ENCODE data around the gene NOD1.

Gene NOD1

DNA sequence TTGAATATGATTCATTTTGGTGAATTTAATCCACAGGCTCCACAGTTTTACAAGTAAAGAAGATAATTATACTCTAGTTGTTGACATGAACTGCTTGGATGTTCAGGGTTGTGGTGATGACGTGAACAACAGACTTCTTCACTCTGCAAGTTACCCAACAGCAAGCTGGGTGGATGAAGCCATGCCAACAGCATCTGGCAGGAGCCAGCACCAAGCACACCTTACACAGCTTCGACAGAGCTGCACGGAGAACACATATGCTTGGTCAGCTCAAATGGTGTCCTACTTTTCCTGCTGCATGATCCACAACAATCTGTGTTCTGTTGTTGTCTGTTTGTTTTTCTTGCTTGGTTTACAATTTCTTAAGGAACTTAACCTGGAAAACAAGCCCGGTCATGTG lies 9.8 kb downstream of the NOD1 start:
- DNase-seq (ENCODE audit: low read depth) = peak; percentile 90
- peak overlapping the region; percentile 2 for H3K4me3 ChIP-seq (ENCODE audit: low read length)
- TF ChIP-seq, protein P1, sequence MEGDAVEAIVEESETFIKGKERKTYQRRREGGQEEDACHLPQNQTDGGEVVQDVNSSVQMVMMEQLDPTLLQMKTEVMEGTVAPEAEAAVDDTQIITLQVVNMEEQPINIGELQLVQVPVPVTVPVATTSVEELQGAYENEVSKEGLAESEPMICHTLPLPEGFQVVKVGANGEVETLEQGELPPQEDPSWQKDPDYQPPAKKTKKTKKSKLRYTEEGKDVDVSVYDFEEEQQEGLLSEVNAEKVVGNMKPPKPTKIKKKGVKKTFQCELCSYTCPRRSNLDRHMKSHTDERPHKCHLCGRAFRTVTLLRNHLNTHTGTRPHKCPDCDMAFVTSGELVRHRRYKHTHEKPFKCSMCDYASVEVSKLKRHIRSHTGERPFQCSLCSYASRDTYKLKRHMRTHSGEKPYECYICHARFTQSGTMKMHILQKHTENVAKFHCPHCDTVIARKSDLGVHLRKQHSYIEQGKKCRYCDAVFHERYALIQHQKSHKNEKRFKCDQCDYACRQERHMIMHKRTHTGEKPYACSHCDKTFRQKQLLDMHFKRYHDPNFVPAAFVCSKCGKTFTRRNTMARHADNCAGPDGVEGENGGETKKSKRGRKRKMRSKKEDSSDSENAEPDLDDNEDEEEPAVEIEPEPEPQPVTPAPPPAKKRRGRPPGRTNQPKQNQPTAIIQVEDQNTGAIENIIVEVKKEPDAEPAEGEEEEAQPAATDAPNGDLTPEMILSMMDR (conservative IDR thresholded peaks at IDR 0.05; ENCODE audit: low read length) = no peak

DNA sequence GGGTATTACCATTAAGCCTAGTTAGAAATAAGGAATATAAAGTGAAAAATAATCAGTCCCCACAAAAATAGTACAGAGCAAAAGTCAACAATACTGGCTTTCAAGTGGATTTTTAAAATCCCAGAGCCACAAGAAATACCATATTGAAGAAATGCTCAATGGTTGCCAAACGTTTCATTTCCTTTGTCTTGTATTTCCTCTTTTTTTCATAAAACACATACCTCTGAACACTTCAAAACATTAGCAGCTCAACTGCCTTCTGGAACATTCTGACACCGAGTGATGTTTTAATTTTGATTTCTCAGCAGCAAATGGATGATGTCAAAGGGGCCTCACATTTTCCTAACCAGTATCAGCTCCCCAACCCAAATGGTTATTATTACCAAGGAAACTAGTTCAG lies 10.5 kb downstream of the NOD1 start:
- peak; percentile 28 for DNase-seq (ENCODE audit: low read depth)
- no peak overlapping the region for H3K4me3 ChIP-seq (ENCODE audit: low read length)
- TF ChIP-seq, protein P1 (conservative IDR thresholded peaks at IDR 0.05; ENCODE audit: low read length) = no peak

DNA sequence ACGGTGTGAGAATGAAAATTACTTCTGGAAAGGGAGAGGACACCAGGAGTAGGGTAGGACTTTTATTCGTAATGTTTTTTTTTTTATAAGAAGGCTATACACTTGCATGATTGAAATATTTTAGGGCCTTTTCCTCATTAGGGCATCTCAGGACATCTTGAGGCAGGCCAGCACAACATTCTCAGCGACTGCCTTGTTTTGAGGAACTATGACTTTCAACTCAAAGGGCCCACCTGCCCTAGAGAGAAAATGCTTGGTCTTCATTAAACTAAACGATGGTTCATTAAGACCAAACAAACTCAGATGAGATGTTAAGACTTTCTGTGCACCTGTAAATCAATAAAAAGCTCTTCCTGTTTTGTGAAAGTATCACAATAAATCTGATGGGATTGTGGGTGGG lies 11.3 kb downstream of the NOD1 start:
- TF ChIP-seq, protein P1 (conservative IDR thresholded peaks at IDR 0.05; ENCODE audit: low read length) = no peak
- DNase-seq (ENCODE audit: low read depth) = no peak
- no peak overlapping the region for H3K4me3 ChIP-seq (ENCODE audit: low read length)

GRCh38 chr7:30466266-30466665 lies 12.3 kb downstream of the NOD1 start:
- TF ChIP-seq, protein P1 (conservative IDR thresholded peaks at IDR 0.05; ENCODE audit: low read length) = no peak
- DNase-seq (ENCODE audit: low read depth) = peak; percentile 37
- H3K4me3 ChIP-seq (ENCODE audit: low read length) = no peak overlapping the region

GRCh38 chr7:30465811-30466180 lies 12.8 kb downstream of the NOD1 start:
- DNase-seq (ENCODE audit: low read depth) = no peak

DNA sequence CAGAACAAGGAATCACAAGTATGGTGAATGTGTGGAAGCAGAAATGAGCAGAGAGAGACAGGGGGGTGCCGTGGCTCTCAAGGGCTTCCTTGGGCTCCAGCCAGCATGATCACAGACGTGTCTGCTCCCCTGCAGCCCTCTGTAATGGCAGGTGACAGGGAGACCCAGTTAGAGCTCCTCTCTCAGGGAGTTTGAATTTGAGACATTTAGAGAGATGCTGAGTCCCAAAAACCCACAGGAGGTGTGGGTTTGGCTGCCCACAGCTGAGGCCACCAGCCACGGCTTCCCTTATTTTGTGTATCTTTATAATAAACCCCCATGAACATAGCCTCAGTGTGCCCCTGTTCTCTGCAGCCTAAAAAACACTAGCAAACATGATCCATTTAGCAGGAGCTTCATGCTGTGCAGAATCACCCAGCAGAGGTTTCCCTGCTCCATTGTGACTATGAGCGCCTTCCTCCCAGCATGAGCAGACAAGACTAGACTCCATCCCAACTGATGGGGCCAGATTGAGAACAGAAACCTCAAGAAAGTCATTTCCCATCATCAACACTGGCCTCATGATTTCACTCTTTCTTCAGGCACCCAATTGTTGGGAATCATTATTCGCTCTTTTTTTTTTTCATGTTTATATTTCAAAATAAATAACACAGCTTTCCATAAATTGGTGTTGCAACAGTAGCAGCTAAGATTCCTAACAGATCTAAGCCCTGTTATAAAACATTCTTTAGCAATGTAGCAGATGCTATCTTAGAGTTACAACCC lies 13.4 kb downstream of the NOD1 start:
- DNase-seq (ENCODE audit: low read depth) = peak; percentile 86
- TF ChIP-seq, protein P1 (conservative IDR thresholded peaks at IDR 0.05; ENCODE audit: low read length) = no peak
- H3K4me3 ChIP-seq (ENCODE audit: low read length) = no peak overlapping the region

More at GRCh38 chr7:30465811-30466180, 12.8 kb downstream of the NOD1 start:
- TF ChIP-seq, protein P1 (conservative IDR thresholded peaks at IDR 0.05; ENCODE audit: low read length) = no peak
- H3K4me3 ChIP-seq (ENCODE audit: low read length) = no peak overlapping the region

DNA sequence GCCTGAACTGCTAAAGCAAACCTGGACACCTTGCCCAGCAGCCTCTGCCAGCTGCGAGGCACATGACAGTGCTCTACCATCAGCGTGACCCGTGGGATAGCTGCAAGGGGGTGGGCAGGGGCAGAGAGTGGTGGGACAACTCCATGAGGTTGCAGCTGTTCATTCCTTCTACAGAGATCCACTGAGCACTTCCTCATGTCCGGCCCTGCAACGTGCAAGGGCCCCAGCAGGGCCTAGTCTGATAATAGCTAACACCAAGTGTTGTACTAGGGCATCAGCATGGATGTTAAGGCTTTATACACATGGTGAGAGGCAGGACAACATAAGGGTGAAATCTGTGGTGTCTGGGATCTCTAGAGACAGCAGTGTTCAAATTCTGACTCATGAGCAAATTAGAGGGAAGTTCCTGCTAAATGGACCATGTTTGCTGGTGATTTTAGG lies 14.3 kb downstream of the NOD1 start:
- peak; percentile 46 for DNase-seq (ENCODE audit: low read depth)
- TF ChIP-seq, protein P1 (conservative IDR thresholded peaks at IDR 0.05; ENCODE audit: low read length) = no peak

More for the DNA sequence above, 14.3 kb downstream of the NOD1 start:
- no peak overlapping the region for H3K4me3 ChIP-seq (ENCODE audit: low read length)
